Liver (tissue), 3 donors: Measurements from ENCODE around the gene ATAD5.

Experiments used
- ATF3 ChIP-seq: IDR thresholded peaks from 2 replicates; pipeline ENCODE4 v1.6.1; 2016; ENCODE audit warnings: antibody characterized with exemption
- GABPA ChIP-seq, 2 donors: IDR thresholded peaks in 1 of 2; conservative IDR thresholded peaks in 1 of 2; 2 replicates each; pipeline ENCODE4 v1.6.1; 2016; ENCODE audit warnings: antibody characterized with exemption in 2 of 2, mild to moderate bottlenecking in 1 of 2, moderate library complexity in 1 of 2
- JUND ChIP-seq, 2 donors: IDR thresholded peaks; 2 replicates each; pipeline ENCODE4 v1.6.1; 2016; ENCODE audit warnings: antibody characterized with exemption in 2 of 2
- MAX ChIP-seq: IDR thresholded peaks from 2 replicates; pipeline ENCODE4 v1.6.1; 2016; ENCODE audit warnings: antibody characterized with exemption
- RAD21 ChIP-seq, 2 donors: IDR thresholded peaks; 2 replicates each; pipeline ENCODE4 v1.6.1; 2016; ENCODE audit warnings: antibody characterized with exemption in 2 of 2, mild to moderate bottlenecking in 2 of 2
- RXRA ChIP-seq, 2 donors: IDR thresholded peaks; 2 replicates each; pipeline ENCODE4 v1.6.1; 2017 to 2018; ENCODE audit warnings: antibody characterized with exemption in 2 of 2, mild to moderate bottlenecking in 1 of 2
- TAF1 ChIP-seq: conservative IDR thresholded peaks from 2 replicates; pipeline ENCODE4 v1.6.1; 2016; ENCODE audit warnings: antibody characterized with exemption, mild to moderate bottlenecking
- TF ChIP-seq, protein P1 (sequence below): fragments of 150-350 bp; IDR thresholded peaks from 2 replicates; pipeline ENCODE4 v1.5.1; 2017; ENCODE audit warnings: improper control_type of control experiment, low read depth, low read length; ENCODE audit not compliant: missing input control
- TF ChIP-seq, protein P2 (sequence below): IDR thresholded peaks from 2 replicates; pipeline ENCODE4 v1.6.1; 2016; ENCODE audit warnings: antibody characterized with exemption, mild to moderate bottlenecking
- donor health status: healthy.
- donor health status: healthy.

DNA sequence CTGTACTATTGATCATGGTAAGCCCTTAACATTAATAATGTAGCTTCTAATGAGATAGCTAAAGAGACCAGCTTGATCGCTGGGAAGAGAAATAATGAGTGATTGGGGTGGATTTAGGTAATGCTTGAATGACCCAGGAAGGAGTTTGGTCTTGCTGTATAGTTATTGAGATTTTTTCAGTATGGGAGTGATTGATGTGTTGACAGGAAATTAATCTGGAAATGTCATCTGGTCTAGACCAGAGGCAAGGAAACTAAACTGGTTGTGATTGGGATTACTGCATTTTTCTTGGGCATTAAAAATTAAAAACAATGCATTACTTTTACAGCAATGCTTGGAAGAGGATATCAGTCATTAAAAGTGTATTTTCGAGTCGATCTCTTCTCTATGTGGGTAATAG is 62.5 kb downstream of the ATAD5 start:
- TF ChIP-seq, protein P1, sequence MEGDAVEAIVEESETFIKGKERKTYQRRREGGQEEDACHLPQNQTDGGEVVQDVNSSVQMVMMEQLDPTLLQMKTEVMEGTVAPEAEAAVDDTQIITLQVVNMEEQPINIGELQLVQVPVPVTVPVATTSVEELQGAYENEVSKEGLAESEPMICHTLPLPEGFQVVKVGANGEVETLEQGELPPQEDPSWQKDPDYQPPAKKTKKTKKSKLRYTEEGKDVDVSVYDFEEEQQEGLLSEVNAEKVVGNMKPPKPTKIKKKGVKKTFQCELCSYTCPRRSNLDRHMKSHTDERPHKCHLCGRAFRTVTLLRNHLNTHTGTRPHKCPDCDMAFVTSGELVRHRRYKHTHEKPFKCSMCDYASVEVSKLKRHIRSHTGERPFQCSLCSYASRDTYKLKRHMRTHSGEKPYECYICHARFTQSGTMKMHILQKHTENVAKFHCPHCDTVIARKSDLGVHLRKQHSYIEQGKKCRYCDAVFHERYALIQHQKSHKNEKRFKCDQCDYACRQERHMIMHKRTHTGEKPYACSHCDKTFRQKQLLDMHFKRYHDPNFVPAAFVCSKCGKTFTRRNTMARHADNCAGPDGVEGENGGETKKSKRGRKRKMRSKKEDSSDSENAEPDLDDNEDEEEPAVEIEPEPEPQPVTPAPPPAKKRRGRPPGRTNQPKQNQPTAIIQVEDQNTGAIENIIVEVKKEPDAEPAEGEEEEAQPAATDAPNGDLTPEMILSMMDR: no peak
- no peak for TF ChIP-seq GABPA (IDR thresholded peaks at IDR 0.05 in 1 of 2, conservative IDR thresholded peaks at IDR 0.05 in 1 of 2)
- TF ChIP-seq, protein P2, sequence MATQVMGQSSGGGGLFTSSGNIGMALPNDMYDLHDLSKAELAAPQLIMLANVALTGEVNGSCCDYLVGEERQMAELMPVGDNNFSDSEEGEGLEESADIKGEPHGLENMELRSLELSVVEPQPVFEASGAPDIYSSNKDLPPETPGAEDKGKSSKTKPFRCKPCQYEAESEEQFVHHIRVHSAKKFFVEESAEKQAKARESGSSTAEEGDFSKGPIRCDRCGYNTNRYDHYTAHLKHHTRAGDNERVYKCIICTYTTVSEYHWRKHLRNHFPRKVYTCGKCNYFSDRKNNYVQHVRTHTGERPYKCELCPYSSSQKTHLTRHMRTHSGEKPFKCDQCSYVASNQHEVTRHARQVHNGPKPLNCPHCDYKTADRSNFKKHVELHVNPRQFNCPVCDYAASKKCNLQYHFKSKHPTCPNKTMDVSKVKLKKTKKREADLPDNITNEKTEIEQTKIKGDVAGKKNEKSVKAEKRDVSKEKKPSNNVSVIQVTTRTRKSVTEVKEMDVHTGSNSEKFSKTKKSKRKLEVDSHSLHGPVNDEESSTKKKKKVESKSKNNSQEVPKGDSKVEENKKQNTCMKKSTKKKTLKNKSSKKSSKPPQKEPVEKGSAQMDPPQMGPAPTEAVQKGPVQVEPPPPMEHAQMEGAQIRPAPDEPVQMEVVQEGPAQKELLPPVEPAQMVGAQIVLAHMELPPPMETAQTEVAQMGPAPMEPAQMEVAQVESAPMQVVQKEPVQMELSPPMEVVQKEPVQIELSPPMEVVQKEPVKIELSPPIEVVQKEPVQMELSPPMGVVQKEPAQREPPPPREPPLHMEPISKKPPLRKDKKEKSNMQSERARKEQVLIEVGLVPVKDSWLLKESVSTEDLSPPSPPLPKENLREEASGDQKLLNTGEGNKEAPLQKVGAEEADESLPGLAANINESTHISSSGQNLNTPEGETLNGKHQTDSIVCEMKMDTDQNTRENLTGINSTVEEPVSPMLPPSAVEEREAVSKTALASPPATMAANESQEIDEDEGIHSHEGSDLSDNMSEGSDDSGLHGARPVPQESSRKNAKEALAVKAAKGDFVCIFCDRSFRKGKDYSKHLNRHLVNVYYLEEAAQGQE: no peak
- no peak for TF ChIP-seq JUND (IDR thresholded peaks at IDR 0.05)
- TF ChIP-seq RAD21 (IDR thresholded peaks at IDR 0.05): no peak
- TF ChIP-seq TAF1: no peak
- TF ChIP-seq ATF3: no peak
- no peak for TF ChIP-seq MAX
- no peak for TF ChIP-seq RXRA (IDR thresholded peaks at IDR 0.05)
